NCI-H526 (cell line): Measurements from ENCODE around the gene ERN2.
A peak's percentile ranks its signal among the peaks of the same experiment; 100 is the strongest.

Experiments used
- DNase-seq, 2 experiments: peaks; one replicate each; lab custom pipeline; 2025; lab: John Stamatoyannopoulos, UW

The ERN2 gene

GRCh38 chr16:23640615-23640930 is 72.4 kb downstream of the ERN2 start:
- DNase-seq, result peak in 1 of 2 experiments; percentile 18
